HG03108 (cell line): Measurements from ENCODE around the gene SUSD3.

ENCODE experiments used
- ATAC-seq: cut with Tn5 transposase; IDR thresholded peaks from one replicate; pipeline ENCODE4 v1.9.1; 2021; ENCODE audit warnings: moderate library complexity; ENCODE audit not compliant: unreplicated experiment

SUSD3 gene

DNA sequence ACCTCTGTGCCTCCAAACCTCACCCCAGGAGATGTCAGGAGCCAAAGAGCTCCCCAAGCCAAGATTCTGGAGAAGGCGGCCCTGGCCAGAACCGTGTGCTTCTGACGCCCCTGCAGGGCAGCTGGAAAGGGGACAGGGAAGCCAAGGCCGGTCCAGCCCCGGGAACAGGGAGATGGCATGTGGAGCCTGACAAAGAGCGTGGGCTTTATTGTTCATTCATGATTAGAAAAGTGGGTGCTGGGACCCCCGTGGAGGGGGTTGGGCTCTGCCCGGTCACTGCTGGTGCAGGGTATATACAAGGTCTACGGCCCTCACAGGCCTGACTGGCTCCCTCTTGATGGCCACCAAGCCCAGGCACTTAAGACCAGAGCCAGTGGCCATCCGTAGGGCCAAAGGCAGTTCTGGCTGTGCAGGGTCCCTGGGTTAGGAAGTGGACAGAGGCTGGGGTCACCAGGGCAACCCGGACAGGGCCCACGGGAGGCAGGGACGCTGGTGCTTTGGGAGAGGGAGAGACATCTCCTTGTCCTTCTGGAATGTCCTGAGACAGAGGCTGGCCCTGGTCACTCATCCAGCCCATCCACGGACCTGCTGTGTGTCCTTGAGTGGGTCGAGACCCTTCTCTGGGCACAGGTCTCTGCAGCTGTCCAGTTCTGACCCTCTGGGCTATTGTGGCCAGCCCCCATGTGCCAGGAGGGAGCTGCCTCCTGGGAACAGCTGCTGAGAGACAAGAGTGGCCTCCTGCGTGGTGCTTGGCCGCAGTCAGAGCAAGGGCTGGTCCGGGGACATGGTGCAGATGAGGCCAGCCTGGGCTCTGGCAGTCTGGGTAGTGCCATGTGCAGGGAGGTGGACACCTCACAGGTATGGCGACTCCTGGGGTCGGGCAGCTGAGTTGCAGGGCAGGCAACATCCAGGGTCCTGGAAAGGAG is 63.1 kb downstream of the SUSD3 start:
- ATAC-seq = no peak

DNA sequence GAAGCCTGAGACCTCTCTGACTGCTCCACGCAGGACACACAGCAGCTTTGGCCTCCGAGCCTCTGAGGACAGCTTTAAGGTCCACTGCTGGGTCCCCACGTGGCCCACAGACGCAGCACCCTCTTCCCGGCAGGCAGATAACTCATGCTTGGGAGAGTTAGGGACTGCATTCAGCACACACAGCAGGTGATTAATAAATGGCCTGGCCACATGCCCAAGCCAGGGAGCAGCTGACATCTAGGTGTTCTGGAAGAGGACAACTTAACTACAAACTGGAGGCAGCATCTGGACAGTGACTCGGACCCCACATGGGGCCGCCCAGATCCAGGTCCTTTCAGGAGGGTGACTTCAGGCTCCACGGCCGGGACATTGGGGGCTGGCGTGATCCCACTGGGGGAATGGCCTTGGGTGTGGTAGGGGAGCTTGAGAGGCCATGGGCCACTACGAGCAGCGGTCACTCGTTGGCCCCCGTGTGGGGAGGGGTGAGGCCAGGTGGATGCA is 64.3 kb downstream of the SUSD3 start:
- ATAC-seq = no peak

DNA sequence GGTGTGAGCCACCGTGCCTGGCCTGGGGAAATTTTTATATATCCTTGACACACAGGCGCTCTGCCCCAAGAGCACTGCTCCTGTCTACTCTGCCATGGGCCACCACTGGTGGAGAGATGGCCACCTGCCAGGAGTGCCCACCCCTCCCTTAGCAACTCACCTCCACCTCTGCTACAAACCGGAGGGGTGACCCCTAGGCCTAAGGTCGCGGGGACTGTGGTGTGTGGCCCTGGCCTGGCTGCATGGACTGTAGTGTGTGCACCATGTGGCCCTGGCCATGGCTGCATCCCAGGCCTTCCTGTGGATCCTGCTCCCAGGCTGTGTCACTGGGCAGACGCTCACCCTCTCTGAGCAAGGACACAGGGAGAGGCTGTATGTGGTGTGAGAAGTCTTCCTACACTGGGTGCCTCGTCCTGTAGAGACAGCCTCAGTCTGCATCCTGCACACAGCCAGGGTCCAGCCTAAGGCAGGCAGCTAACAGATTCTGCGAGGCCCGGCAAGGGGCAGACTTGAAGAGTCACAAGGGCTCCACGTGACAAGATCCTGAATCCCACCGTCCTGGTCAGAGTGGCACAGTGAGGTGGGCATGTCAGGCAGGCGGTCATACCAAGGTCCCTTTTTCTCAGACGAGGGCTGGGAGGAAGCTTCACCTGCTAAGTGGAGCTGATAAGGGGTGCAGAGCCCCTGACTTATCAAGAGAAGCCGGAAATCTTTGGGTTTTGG is 65.2 kb downstream of the SUSD3 start:
- ATAC-seq = no peak

DNA sequence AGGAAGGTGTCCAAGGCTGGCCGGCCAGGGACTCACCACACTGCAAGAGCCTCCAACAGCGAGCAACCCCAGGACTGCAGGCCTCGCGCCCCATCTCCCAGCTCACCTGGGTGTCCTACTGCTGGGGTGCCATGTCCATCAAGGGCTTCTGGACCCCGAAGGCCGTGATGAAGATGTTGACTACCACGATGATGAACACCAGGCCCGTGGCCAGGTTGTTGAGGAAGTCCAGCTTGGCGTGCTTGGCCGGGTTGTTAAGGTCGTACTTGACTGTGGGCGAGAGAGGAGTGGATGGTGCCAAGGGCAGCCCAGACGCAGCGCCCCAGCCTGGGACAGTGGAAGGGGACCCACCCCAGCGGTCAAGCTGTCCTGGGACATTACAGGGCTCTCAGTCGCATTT is 66.3 kb downstream of the SUSD3 start:
- no peak for ATAC-seq

DNA sequence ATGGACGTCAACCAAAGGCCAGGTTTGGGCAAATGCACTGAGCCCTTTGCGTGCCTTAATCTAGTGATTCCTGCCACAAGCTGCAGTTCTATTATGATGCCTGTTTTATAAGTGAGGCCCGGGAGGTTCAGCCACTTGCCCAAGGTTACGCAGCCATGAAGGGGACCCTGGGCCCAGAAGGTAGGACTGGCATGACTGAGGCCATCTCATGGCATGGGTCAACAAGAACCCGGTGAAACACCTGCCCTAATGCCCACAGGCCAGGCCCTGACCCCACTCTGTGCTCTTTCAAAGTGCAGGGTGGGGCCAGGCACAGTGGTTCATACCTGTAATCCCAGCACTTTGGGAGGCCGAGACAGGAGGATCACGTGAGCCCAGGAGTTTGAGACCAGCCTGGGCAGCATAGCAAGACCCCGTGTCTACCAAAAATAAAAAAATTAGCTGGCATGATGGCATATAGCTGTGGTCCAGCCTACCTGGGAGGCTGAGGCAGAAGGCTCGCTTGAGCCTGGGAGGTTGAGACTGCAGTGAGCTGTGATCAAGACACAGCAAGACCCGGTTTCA is 66.9 kb downstream of the SUSD3 start:
- ATAC-seq = no peak

DNA sequence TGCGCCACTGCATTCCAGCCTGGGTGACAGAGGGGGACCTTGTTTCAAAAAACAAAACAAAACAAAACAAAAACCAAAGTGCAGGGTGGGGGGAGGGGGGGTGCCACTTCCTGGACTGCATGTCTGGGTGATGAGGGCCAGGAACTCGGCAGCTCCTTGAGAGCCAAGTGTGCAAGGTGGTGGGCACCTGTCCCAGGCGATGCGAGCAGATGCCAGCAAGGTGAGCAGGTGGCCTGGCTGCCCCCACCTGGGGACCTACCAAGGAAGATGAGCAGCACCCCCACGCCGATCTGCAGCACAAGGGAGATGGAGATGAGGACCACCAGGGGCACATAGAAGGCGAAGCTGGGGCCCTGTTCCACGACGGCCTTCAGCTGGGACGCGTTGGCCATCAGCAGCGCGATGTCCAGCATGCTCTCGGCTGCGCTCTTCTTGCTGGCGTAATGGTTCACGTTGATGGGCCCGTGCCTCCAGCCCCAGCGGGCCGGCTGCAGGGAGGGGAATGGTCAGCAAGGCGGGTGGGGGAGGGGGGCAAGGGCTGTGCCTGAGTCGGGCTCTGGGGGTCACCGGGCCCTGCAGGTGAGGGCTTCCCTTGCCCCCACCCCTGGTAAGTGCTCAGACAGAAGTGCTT is 67.8 kb downstream of the SUSD3 start:
- ATAC-seq = no peak

DNA sequence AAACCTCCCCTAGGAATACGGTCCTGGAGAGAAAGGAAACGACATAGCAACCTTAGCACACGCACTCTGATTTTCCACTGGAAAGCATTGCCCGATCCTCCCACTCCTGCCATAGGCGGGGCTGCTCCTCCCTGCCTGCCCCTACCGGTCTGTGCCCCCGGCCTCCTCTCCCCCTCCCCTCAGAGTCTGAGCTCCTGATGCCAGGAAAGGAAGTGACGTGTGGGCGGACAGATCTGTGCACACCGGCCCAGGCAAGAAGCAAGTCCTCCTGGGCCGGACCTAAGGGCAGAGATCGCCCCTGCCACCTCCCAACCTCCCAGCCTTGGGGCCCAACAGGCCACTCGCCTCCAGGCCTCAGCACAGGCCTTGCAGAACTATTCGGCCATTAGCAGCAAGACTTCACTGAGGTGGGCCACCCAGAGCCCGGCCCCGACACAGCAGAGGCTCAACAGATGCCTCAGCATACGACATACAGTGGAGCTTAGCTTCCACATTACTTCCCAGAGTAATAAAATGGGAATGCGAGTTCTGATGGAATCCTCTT is 68.4 kb downstream of the SUSD3 start:
- no peak for ATAC-seq

DNA sequence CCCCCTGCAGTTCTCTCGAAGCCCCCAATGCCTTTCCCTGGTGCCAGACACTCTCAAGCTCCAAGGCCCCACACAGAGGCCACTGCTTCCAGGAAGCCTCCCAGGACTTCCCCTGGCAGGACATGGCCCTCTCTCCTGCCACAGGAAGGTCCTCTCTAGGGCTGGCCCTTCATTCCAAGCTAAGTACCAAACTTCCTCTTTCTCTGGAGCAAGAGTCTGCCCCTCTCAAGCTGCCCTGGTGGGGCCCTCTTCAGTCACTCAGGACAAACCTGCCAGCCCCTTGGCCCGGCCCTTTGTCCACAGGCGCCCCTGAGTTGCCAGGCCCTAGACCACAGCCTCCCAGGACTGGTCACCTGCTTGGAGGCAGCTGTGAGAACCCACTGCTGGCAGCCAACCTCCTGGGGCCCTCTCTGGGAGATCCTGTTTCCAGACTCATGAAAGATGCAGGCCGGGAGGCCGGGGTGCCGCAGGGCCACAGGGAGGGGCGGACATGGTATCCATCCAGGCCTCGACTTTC is 69.0 kb downstream of the SUSD3 start:
- no peak for ATAC-seq

DNA sequence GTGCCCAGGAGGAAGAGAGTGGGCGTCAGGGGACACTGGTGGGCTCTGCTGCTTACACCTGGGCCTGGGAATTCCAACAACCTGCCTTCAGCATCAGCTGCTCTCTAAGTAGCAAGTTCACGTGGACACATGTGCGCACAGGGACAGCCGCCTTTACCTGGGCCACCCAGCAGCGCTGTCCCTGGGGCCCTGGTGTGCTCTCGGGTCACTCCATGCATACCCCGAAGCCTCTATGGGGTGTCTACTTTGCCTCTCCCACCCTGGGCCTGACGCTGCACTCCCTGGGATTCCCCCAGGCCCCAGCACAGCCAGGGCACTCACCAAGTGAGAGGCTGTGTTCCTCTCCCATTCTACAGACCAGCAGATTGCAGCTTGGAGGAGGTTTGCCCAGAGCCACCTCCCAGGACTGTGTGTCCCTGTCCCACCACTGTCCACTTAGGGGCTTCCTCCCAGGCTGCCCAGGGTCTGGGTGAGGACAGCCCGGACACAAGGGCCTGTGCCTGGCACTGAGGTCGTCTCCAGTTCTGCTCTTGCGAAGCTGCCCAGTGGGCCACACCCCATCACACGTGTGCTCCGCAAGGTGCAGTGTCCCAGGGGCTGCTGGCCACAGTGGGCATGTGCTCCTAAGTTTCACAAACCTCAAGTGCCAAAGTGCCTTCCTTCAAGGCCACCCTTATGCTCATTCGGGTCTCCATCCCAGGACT is 69.7 kb downstream of the SUSD3 start:
- ATAC-seq = no peak

DNA sequence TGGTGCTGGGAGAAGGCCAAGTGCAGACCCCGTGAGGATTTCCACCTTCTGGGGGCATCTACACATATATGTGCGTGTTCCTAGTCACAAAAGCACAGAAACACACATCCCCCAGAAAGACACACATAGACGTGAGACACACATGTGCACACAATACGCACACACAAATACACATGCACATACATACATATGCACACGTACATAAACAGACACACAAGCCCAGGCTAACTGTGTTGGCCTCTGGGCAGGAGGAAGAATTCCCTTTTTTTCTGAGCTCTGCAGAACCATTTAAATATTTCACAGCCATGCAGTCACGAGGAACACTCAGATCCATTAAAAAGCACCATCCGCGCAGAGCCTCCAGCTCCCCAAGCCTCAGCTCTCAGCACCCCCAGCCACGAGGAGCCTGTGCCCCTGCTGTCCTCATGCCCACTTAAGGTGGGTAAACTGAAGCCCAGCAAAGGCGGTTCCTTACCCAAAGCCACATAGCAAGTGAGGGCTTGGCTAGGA is 70.3 kb downstream of the SUSD3 start:
- no peak for ATAC-seq

DNA sequence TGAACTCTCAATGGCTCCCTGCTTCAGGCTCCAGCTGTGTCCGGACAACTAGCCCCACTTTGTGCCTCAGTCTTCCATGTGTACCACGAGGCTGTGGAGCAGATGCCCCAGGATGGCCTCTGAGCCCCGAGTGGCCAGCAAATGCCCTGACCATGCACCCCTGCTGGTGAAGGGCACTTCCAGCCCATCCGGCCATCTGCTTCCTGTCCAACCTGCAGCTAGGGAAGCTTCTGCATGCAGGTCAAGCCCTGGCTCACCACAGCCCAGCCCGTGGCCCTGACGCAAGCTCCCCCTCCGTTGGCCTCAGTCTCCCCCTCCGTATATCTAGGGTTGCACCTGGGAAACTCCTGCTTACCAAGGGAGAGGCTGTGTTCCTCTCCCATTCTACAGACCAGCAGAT is 70.8 kb downstream of the SUSD3 start:
- ATAC-seq = no peak

DNA sequence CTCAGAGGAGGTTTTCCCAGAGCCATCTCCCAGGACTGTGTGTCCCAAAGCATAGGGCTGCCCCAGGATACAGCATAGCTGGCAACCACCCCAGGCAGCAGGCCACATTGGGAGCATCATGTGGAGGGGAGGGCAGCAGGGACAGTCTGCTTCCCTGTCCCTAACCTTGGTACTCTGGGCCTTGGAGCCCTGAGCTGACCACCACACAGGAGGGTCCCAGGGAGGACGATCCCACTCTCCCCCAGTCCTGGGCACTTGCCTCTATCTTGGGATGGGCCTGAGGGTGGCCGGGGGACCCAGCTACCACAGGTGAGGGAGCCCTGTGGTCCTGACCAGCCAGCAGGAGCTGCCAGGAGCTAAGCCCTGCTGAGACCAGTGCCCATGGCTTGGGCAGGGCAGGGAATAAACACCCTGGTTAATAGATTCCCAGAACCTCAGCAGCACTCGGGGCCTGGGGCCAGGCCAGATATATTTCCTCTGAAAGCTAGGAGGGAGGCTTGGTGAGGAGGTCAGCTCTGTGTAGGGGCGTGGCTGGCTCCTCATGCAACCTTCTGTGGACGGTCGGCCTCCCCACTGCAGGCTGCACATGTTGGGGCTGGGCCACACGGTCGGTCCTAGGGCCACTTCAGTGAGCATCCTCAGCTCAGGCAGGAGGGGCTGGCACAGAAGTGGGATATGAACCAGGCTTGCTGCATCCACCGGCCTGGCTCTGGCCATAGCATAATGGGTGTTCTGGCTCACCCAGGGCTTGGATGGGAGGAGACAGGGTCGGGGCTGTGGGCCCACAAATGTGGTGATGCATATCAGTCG is 71.4 kb downstream of the SUSD3 start:
- no peak for ATAC-seq

DNA sequence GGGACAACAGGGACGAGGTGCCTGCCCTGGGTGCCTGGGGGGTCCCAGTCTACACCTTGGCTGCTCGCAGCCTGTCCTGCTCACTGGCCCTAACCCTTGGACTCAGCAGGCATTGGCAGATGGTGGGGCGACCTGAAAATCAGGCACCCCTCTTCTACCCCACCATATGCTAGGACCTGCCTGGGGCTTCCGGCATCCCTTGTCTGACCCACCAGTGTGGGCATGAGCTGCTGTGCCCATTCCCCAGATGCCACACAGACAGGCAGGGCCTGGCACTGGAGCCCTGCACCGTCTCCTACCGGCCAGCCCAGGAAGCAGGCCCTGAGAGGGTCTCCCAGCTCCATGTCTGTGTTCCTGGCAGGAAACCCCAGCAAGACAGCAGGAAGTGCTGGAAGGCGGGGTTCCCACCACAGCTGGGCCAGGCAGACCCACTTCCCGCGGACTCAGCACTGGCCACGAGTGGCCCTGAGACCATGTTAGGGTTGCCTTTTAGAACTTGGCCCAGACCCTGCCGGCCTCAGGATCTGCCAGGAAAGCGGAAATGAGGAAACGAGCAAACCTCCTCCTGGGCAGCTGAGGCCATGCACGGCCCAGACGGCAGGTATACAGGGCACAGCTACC is 72.5 kb downstream of the SUSD3 start:
- no peak for ATAC-seq

DNA sequence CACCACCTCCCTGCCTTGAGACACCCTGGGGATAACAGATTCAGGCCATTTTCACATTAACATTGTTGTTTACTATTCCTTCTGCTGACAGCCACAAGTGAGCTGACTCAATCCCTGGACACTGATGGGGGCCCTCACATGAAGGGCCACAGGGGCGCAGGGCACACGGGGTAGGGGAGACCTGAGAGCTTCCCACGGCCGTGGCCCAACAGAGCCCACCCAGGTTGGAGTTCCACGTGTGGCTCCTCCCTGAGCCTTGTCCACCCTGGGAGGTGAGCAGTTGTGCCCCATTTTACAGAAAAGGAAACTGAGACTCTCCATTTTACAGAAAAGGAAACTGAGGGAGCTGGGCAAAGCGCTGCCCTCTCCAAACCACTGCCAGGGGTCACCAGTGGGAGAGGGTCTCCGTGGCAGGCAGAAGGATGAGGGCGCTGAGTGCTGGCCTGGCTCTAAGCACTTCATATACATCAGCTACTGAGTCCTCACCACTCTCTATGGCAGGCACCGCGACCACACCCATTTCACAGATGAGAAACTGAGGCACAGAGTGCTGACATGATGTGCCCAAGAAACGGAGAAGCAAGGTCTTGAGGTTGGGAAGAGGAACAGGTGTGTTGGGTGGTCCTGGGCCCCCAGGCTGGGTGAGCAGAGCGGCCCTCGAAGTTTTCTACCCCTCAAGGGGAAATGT is 73.2 kb downstream of the SUSD3 start:
- ATAC-seq = no peak

DNA sequence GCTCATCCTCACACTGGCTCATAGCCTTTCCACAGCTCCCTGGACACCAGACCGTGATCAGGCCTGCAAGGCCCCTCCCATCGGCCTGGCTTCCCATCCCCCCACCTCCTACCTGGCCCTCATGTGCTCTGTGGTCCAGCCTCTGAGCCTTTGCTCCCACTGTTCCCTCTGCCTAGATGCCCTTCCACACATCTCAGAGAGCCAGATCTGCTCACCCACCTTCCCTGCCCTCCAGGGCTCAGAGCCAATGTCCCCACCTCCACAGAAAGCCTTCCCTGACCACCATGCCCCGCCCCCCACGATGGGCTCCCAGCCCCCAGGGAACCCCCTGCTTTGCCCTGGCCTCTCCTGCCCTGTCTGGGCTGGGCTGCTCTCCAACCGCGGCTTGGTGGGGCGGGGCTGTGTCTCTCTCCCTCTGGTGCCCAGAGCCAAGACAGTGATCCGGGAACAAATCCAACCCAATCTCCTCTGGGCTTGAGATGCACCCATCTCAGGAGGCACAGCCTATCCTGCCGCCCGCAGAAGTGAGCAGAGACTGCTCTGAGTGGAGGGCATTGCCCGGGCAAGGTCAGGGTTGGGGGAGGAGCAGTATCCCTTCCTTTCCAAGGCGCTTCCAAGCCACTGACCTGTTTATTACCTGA is 73.9 kb downstream of the SUSD3 start:
- ATAC-seq = no peak

DNA sequence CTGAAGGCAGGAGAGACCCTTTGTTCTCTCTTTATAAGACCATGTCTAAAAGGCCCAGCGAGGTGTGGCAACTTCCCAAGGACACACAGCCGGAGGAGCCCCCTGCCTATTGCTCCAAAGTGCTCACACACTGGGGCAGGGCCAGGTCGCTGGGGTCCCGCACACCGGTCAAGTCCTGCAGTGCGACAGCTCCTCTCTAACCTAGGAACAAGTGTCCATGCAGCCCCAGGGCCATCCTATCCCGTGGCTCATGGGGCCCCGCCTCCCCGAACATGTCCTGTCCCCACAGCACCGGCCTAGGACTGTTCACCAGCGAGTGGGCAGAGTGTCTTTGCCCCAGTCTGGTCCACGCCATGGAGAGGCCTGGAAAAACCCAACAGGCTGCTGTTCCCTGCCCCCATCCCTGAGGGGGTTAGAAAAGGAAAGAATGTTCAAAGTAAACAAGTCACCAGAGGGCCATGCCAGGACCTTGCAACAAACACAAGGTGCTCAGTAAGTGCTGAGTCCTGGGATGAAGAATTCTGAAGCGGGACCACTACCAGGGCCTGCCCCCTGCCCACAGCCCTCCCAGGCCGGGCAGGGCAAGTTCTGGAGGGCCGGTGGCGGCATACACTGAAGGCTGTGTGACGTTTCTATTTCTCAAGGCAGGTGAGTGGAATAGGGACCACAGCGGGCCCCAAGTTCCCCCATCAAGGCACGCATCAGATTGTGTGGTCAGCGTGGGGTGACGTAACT is 74.6 kb downstream of the SUSD3 start:
- ATAC-seq = no peak

DNA sequence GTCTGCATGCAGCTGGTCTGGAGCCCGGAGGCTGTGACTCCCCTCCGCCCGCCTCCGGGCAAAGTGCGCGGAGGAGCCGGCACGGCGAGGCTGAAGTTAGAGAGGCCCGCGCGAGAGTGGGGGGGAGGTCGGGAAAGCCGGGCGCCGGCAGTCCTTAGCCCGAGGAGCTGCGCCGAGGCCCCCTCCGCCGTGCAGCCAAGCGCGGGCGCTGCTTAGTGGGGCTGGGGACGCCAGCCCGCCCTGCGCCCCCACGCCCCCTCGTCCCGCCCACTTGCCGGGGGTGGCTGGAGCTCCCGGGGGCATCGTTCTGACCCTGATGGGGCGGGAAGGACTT is 75.1 kb downstream of the SUSD3 start:
- peak; percentile 18 for ATAC-seq
